ENCODE data around the gene SH3RF3.
"Not testable (repeated sequence)": the region's sequence is repeated elsewhere in the genome, so short reads cannot be mapped to it uniquely, and the experiment has no call there.

SH3RF3 gene

DNA sequence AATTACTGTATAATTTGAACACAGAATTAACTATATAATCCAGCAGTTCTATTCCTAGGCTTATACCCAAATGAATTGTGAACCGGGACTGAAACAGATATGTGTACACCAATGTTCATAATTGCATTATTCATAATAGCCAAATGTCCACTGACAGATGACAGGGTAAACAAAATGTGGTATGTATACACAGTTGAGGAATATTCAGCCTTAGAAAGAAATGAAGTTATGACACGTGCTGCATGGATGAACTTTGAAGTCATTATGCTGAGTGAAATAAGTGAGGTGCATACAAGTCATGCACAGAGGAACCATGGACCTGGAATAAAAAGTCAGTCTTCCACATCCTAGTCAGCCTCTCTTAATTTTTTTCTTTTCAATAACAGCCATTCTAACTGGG, 91.9 kb downstream of the SH3RF3 start:
- no peak for DNase-seq

DNA sequence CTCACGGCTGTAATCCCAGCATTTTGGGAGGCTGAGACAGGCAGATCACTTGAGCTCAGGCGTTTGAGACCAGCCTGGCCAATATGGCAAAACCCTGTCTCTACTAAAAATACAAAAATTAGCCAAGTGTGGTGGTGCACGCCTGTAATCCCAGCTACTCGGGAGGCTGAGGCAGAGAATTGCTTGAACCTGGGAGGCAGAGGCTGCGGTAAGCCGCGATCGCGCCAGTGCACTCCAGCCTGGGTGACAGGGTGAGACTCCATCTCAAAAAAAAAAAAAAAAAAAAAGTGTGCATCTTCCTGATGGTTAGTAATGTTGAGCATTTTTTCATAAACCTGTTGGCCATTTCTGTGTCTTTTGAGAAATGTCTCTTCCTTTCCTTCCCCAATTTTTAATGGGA, 92.3 kb downstream of the SH3RF3 start:
- not testable (repeated sequence) for DNase-seq

DNA sequence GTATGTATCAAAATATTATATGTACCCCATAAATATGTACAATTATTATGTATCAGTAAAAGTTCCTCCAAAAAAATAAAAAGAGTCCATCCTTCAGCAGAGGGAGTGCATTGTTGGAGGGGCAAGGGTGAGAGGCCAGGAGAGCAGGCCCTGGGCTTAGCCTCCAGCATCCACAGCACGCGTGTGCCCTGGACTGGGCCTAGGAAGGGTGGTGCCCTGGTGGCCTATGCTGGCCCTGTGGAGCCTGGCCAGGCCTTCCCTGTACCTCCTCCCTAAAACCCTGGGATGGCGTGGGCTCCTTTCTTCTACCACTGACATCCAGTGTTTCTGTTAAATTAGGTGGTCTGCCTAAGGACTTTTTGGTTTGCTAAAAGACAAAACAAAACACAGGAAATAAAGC, 93.4 kb downstream of the SH3RF3 start:
- no peak for DNase-seq

DNA sequence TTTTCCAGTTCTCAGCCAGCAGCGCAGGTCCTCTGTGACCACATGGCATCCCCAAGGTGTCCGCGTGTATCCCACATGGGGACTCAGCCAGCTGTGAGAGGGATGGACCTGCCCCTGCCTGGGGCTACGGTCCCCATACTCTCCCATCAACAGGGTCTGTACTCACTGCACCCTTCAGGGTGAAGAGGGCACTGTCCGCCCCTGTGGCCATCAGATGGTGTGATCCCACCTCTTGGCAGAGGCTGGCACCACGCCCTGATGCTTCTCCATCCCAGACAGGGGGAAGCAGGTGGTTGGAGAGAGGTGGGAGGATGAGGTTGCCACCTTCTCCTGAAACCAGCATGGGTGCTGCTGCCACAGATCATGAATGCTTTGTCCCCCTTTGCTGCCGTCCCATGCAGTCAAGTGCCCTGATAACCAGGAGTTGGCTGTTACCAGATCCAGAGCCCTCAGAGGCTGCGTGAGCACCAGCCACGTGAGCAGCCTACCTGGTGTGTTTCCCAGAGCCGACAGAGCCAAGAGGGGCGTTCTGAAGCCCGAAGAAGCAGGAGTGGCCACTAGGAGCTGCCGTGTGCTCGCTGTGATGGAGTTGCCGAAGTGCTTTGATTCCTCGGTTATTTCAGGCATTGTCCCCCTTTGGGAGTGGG, 93.9 kb downstream of the SH3RF3 start:
- no peak for DNase-seq

DNA sequence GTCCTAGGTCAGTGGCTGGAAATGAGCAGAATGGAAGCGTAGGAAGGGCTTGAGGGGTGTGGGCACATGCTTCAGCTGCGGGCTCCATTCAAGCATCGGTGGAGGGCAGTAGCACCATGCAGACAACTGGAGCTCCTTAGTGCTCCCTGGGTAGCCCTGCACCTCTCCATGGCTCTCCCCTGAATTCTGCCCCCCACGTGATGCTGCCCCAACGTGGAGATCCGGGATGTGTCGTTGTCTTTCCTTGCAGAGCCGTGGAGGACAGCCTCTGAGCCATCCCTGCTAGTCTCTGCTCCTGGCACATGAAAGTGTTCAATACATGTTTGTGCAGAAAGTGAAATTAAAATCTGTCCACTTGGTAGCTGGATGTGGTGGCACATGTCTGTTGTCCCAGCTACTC, 94.5 kb downstream of the SH3RF3 start:
- no peak for DNase-seq

DNA sequence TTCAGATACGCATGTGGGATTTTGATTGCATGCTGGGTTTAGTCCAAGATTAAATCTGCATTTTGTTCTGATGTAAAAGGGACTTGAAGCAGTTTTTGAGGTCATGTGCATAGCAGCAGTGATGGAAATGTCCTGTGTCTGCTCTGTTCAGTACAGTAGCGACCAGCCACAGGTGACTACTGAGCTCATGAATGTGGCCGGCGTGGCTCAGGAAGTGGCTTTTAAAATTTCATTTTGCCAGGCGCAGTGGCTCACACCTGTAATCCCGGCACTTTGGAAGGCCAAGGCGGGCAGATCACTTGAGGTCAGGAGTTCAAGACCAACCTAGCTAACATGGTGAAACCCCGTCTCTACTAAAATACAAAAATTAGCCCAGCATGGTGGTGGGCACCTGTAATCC, 95.3 kb downstream of the SH3RF3 start:
- DNase-seq = not testable (repeated sequence)

DNA sequence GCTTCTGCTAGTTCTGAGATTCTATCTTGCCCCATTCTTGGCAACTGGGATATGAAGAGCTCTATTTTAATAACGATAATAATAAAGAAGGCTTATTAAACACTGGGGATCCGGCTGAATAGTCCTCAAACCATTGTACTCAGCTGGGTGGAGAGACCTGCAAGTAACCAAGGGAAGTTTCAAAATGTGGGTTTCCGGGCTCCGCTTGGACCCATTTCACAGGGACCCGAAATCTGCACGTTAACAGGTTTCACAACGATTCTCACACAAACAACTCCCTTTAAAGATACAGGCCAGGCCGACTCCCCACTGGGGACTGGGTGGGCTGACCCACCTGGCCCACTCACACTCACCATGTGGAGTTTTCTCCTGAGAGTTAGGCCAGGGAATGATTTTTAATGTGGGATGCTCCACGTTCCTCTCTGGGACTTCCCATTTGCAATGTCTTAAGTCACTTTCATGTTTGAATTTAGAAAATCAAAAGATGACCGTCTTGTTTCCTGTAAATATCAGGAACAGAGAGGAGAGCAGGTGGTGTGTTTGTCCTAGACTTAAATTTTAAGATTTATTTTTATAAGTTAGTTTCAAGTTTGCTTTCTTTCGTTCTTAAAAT, 96.3 kb downstream of the SH3RF3 start:
- no peak for DNase-seq

DNA sequence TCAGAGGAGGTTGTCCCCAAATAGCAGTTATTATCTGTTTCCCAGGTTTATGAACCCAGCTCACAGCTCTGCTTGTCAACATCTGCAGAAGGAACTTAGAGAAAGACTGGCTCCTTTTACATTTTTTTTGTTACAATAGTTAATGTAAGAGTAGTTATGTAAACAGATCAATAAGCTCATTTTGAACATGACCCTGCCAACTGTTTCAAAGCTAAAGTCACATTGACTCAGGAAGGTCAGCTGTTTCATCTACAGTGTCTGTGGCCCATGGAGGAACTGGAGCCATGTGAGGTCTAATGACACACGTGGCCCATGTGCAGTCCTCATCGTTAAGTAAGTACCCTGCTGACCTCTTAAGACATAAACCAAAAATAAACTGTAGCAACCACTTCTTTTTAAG, 97.1 kb downstream of the SH3RF3 start:
- DNase-seq = no peak

DNA sequence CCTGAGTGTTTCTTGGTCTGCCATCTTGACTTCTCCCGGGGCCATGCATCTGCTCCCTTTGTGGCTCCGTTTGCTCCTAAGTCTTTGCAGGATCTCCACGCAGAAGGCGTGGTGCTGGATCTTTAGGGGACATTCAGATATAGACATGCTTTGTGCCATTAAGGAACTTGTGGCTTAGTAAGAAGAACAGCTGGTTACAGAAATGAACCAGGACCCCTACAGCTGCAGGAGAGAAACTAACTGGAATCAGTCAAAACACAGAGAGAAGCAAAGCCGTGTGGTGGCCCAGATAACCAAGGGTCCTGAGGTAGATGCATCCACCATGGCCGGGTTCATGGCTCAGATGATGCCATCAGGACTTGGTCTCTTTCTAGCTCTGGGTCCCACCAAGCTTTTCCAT, 97.6 kb downstream of the SH3RF3 start:
- no peak for DNase-seq

DNA sequence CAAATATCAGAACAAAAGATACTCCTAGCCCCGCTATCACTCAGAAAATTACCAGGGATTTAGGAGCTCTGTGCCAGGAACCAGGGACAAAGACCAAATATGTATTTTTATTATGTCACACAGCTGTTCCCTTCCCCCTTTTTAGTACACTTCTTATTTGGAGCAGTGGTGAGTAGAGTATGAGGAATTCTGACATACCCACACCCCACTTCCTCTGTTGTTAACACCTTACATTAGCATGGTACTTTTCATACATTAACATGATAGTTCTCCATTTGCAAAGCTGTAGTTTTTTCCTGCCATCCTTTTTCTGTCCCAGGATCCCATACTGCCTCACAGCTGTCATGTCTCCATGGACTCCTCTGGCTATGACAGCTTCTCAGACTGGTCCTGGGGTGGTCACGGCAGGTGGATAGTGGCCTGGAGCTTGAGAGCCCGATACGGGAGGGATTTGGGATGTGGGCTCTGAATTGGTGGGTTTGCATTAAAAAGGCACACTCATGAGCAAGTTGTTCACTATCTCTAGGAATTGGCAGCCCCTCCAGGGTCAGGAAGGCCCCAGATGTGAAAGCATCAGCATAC, 100.2 kb downstream of the SH3RF3 start:
- no peak for DNase-seq

DNA sequence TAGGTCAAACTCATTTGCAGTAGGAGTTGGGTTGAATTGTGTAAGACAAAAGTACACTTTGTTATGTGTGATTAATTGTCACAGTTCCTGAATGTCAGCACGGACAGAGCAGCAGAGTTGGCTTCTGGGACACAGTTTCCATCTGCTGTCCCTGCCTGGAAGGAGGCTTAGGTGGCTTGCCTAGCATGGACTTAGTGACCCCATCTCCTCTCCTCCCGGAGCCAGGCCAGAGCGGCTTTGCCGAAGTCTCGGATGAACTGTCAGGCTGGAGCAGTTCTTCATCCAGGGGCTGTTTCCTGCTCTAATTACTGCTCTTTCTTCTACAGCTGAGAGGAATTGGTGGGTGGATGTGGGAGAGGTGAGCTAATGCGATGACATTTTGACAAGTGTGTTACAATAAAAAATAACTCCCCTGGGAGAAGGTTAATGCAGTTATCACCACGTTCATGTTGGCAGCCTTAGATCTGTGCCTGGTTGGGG, 102.0 kb downstream of the SH3RF3 start:
- no peak for DNase-seq

DNA sequence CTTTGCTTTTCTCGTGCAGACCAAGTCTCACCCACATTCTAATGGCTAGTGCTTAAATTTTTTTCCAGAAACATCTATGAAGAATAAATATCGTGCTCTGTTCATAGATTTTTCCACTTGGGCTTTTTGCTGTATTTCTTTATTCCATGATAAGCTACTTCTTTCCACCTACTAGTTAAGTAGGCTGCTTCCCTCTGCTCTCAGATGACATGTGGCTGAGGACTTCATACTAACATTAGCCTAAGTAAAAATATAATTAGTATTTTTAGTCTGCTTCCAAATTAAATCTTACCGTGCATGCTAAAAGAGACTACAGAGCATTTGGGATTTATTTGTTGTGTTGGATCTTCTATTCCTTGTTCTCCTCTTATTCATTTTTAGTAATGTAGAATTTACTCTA, 102.4 kb downstream of the SH3RF3 start:
- DNase-seq = no peak

DNA sequence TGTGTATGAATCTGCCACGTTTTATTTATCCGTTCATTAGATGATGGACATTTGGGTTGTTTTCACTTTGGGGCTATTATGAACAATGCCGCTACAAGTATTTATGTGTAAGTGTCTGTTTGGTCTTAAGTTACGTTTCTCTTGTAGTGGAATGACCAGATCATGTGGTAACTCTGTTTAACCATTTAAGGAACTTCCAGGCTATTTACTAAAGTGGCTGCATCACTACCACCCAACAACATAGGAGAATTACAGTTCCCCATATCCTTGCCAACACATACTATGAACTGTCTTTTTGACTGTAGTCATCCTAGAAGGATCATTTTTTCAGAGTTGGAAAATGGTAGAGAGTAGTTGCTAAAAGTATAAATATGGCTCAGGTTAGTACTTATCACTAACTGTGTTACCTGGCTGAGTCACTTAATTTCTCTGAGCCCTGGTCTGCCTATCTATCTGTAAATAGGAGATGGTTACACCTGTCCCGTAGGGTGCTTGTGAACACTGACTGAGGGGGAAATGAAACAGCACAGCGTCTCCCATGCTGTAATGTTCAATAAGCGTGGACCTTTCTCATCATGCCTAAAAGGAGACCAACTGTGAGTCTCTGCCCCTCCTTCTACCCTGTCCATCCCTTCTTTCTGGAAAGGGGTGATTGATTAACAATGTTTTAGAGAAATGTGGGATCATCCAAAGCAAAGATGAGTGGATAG, 103.1 kb downstream of the SH3RF3 start:
- no peak for DNase-seq

DNA sequence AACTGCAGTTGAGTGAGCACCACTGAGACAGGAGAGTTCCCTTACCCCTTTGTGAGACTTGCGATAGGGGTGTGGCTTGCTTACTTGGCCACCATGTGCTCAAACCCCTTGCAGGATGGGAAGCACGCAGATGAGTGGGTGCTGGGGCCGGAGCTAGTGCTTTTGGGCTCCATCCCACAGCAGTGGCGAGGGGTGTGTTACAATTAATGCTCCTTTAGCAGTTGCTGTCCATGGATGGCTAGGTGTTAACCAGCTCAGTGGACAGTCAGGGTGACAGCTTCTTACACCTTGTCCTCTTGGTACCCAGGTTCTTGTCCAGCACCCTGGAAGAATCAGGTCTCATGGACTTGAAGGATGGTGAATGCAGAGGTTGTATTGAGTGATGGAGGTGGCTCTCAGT, 103.9 kb downstream of the SH3RF3 start:
- no peak for DNase-seq

DNA sequence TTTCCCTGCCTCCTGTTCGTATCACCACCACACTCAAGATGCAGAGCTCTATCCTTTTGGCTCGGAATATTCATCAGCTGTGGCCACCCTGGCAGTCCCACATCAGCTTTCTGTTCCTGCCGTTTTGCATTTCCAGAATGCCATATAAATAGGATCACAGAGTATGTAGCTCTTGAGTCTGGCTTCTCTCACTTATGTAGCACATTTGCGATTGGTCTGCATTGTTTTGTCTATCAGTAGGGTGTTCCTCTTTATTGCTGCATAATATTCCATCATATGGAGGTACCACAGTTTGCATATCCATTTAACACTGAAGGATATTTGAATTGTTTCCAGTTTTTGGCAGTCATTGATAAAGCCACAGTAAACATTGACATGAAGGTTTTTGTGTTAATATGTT, 104.6 kb downstream of the SH3RF3 start:
- no peak for DNase-seq

DNA sequence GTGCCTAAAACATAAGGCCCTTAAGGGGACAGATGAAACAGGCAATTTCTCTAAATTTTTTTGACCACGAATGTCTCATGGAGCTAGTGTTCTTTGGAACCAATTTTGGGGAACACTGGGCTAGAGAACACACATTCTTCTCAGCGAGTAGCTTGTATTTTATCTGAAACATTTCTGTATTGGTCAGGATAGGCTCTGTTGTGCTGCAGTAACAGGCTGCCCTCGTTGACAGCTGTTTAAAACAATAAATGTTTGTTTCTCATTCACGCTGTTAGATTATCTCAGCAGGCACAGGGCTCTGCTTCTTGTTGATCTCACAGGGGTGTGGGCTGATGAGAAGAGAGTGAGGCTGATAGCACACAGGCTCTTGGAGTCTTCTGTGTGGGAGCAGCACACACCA, 105.3 kb downstream of the SH3RF3 start:
- DNase-seq = no peak

DNA sequence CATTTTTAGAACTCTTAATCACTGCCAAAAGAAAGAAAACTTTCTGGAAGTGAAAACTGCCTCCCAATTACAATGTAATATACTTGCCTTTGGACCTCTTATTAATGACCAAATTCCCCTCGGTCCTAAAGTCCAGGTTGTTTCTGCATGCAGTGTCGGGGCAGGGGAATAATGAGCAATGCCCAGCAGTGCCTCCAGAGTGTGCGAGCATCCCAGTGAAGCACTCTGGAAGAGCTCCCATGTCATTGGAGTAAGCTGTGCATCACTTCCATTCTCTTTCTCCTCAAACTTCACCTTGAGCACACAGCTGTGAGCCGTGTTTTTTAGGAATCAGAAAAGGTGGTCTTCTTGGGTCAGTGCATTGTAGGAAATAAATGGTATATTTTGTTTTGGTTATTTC, 107.1 kb downstream of the SH3RF3 start:
- DNase-seq = no peak

DNA sequence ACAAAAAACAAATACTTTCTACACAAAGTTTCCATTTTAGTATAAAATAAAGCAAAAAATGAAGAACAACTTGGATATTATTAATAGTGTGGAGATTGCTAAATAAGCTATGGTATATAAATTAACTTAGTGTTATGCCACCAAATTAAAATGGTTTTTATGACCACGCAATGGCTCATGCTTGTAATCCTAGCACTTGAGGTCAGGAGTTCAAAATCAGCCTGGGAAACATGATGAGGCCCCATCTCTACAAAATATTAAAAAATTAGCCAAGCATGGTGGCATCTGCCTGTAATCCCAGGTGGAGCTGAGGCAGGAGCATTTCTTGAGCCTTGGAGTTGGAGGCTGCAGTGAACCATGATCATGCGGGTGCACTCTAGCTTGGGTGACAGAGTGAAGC, 108.8 kb downstream of the SH3RF3 start:
- DNase-seq = no peak

DNA sequence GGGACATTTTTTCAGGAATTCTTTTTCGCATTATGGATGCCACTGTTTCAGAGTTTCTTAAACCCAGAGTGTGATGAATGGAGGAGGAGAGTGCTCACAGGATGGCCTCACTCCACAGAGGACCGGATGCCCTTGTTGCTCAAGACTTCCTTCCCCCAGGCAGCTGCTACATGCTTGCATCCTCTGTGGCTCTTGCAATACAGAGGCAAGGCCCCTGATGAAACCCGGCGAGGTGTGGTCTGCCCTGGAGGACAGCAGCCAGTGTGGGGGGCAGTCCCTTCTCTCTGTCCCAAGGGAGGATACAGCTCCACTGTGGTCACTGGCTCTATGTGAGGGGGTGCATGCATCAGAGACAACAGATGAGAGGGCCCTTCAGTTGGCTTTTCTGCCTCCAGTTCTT, 109.6 kb downstream of the SH3RF3 start:
- DNase-seq = no peak

DNA sequence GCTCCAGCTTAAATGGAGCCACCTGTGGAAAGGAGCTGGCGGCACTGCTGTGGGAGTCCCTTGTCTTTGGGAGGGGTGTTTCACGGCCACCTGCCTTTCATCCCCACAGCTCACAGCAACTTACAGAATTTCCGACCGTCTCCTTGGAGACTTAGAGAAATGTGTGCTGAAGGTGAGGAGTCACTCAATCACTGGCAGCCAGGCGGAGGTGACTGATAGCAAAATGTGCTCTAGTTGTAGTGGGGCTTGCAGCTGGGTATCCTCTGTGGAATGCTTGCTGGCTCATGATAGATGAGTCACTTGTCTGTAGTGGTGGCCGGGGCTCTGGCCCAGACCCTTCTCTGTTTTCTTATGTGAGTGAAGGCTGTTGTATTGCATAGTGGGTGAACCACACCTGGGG, 110.7 kb downstream of the SH3RF3 start:
- DNase-seq = no peak

DNA sequence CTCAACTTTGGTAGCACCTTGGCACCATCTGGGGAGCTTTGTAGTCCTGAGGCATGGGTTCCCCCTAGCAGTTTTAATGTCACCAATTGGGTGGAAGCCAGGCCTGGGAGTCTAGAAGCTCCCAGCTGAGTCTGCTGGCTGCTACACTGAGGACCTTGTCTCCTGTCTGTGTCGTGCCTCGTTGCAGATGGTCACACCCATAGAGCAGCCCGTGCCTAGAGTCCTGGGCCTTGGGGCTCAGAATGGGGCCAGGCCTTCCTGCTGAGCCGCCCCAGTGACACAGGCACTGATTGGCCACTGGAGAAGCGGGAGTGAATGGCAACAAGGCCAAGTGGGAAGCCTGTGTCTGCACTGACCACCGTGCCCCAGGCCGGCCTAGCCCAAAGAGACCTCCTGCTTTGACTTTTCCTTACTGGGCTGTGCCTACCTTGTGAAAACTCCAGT, 113.2 kb downstream of the SH3RF3 start:
- no peak for DNase-seq

DNA sequence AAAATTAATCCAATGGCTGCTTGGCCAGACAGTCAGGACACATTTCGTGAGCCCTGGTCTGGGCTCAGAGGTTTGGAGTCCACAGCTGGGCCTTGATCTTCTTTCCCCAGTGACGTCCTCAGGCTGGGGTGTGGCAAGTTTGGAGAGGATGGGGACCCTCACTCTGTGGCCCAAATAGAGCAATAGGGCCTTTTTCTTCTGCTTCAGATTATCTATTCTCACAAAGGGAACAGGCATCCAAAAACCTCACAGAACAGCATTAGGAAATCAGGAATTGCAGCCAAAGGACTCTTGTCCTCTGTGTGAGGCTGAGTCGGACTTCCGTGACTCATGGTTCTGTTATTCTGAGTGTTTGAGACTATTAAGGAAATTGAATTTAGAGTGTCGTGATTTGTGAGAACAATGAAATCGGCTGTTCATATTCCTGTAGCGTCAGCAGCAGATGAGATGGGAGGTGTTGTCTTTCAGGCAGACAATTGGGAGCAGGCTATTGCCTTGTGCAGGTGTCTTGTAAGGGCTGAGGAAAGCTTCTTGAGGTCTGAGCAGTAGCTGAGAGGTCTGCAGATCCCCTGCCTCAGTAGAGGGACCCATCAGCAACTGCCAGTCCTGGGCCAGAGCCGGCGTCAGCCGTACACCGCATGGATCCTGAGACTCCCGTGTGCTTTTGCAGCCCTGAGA, 113.8 kb downstream of the SH3RF3 start:
- DNase-seq = no peak

Data from right kidney (tissue), 1 donor.